Colonic mucosa (tissue), 4 donors: ENCODE results near the gene CCNC. TPM values are rescaled to one million over a fixed set of nuclear protein-coding genes. Genes with fewer than 3 reads are reported as not detected.

ENCODE experiments used
- DNase-seq: peaks from one replicate; pipeline ENCODE4 v3.0.0-alpha.2; 2020
- H3K27ac ChIP-seq: fragments of 200-600 bp; one replicate; pipeline ENCODE4 v1.8.0; 2021
- H3K27me3 ChIP-seq: fragments of 200-600 bp; one replicate; pipeline ENCODE4 v1.8.0; 2021
- H3K36me3 ChIP-seq: fragments of 200-600 bp; one replicate; pipeline ENCODE4 v1.8.0; 2021
- H3K4me1 ChIP-seq: fragments of 200-600 bp; one replicate; pipeline ENCODE4 v1.8.0; 2021; ENCODE audit warnings: mild to moderate bottlenecking
- H3K4me3 ChIP-seq: fragments of 200-600 bp; one replicate; pipeline ENCODE4 v1.8.0; 2021
- H3K9ac ChIP-seq, 2 donors: one replicate each; pipeline ENCODE4 v1.7.0; 2013; ENCODE audit warnings: control low read depth in 2 of 2, low read depth in 2 of 2, low read length in 2 of 2
- H3K9me3 ChIP-seq: fragments of 200-600 bp; one replicate; pipeline ENCODE4 v1.8.0; 2021
- intact Hi-C: fragments of 100-400 bp; cut with DNase I; formaldehyde crosslinking; loops from one replicate; pipeline ENCODE4 v1.14.1; 2022
- total RNA-seq, 2 donors: library from RNA; stranded (reverse); fragmentation: NEBNext Ultra II Directional in 1 of 2; extraction: Animal tissue kit (Norgen Biotek cat#: 25700) in 1 of 2; gene quantifications; one replicate each; pipeline ENCODE4 v1.2.1, GENCODE V29; 2021
- TF ChIP-seq, protein P1 (sequence below): fragments of 200-600 bp; IDR thresholded peaks from one replicate; pipeline ENCODE4 v1.8.0; 2022; ENCODE audit warnings: antibody characterized with exemption, mild to moderate bottlenecking
- donor health status: healthy.
- donor health status: DM: no; HTN: no; CAD: no.
- donor health status: DM: no; HTN: no; CAD: no.

The CCNC gene
- total RNA-seq: 10 to 100 TPM; 41.1 to 50.7 TPM

DNA sequence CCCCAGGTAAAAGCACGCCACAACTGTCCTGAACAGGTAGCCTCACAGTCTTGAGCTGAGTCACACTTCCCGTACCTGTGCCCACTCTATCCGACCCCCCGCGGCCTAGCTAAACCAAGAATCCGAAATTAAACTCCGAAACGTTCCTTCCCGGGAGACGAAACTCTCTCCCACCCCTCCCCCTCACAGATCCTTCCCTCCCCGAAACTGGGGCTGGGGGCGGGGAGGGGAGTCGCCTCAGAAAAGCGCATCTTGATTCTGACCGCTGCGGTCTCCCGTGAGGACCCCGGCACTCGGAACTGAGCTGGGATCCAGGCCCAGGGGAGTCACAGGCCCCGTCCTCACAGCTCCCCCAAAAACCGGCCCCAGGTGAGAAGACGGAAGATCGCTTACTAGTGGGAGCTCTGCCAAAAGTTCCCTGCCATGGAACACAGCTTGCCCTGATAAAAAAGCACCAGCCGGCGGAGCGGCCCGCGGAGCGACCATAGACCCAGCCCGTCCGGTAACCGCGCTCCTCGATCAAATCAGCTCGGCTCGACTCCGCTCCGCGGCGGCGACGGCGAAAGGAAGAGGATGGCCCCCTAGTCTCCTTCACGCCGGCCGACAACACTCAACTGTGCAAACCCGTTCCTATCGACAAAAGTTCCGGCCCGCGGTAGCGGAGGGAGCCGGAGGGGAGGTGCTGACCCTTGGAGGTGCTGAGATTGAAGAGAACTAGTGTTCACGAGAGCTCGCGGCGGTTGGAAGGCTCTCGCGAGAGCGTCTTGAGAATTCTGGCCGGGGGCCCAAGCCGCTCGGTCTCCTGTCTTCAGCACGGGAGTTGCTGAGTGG is at the start of gene CCNC:
Gene CCNC, minus strand, starts transcription at position 558 of the 831 bp plus-strand sequence. Its CDS starts 133 bp downstream, at position 425.
- Histone ChIP-seq H3K27ac (peak within 1 kb of the TSS; percentile 72), H3K4me3 (peak within 1 kb of the TSS; percentile 95), H3K36me3 (no peaks in the 10 kb centered on the region), H3K9me3 (no peaks in the 10 kb centered on the region), H3K9ac (peak within 1 kb of the TSS; percentile 90), H3K4me1 (peaks cover 7% of the 10 kb centered on the region), H3K27me3 (no peaks in the 10 kb centered on the region)
- intact Hi-C loops: no loop called here
- TF ChIP-seq, protein P1, sequence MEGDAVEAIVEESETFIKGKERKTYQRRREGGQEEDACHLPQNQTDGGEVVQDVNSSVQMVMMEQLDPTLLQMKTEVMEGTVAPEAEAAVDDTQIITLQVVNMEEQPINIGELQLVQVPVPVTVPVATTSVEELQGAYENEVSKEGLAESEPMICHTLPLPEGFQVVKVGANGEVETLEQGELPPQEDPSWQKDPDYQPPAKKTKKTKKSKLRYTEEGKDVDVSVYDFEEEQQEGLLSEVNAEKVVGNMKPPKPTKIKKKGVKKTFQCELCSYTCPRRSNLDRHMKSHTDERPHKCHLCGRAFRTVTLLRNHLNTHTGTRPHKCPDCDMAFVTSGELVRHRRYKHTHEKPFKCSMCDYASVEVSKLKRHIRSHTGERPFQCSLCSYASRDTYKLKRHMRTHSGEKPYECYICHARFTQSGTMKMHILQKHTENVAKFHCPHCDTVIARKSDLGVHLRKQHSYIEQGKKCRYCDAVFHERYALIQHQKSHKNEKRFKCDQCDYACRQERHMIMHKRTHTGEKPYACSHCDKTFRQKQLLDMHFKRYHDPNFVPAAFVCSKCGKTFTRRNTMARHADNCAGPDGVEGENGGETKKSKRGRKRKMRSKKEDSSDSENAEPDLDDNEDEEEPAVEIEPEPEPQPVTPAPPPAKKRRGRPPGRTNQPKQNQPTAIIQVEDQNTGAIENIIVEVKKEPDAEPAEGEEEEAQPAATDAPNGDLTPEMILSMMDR: no peak
- DNase-seq: peak; percentile 92

- H3K36me3 ChIP-seq: no peaks in the 10 kb centered on the region
- TF ChIP-seq, protein P1: no peak
- no peak overlapping the region for H3K9ac ChIP-seq
- H3K27me3 ChIP-seq: peaks cover 75% of the 10 kb centered on the region
- peaks cover 12% of the 10 kb centered on the region for H3K4me1 ChIP-seq
- no peak overlapping the region for H3K4me3 ChIP-seq
- H3K9me3 ChIP-seq: no peaks in the 10 kb centered on the region
- H3K27ac ChIP-seq: no peak overlapping the region
- no peak for DNase-seq
- intact Hi-C loops: loop anchor here (10.0 kb wide), 1 partner anchor 152 kb away; no protein-coding TSS in a partner anchor
Observed at GRCh38 chr6:99617131-99617530, 48.7 kb upstream of the CCNC start.

- Histone ChIP-seq H3K36me3 (no peaks in the 10 kb centered on the region), H3K9me3 (no peaks in the 10 kb centered on the region), H3K27ac (no peak overlapping the region), H3K4me3 (peak overlapping the region; percentile 47), H3K27me3 (peaks cover 96% of the 10 kb centered on the region), H3K4me1 (peaks cover 12% of the 10 kb centered on the region), H3K9ac (no peak overlapping the region)
- TF ChIP-seq, protein P1: no peak
- DNase-seq: no peak
- intact Hi-C loops: loop anchor here (10.0 kb wide), 1 partner anchor 150 kb away; no protein-coding TSS in a partner anchor
Observed at GRCh38 chr6:99614430-99615186, 46.1 kb upstream of the CCNC start.

DNA sequence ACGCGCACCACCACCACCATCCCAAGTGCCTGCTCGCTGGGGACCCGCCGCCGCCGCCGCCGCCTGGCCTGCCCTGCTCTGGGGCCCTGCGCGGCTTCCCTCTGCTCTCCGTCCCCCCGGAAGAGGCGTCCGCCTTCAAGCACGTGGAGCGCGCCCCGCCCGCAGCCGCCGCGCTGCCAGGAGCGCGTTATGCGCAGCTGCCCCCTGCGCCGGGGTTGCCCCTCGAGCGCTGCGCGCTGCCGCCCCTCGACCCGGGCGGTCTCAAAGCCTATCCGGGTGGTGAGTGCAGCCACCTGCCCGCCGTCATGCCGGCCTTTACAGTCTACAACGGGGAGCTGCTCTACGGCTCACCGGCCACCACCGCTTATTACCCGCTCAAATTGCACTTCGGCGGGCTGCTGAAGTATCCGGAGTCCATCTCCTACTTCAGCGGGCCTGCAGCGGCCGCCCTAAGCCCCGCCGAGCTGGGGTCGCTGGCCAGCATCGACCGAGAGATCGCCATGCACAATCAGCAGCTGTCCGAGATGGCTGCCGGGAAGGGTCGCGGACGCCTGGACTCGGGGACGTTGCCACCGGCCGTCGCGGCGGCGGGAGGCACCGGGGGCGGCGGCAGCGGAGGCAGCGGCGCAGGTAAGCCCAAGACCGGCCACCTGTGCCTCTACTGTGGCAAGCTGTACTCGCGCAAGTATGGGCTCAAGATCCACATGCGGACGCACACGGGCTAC is 45.4 kb upstream of the CCNC start:
- no peaks in the 10 kb centered on the region for H3K36me3 ChIP-seq
- peak overlapping the region; percentile 47 for H3K4me3 ChIP-seq
- peaks cover 96% of the 10 kb centered on the region for H3K27me3 ChIP-seq
- no peak overlapping the region for H3K9ac ChIP-seq
- intact Hi-C loops: loop anchor here (10.0 kb wide), 1 partner anchor 149 kb away; no protein-coding TSS in a partner anchor
- no peak for DNase-seq
- TF ChIP-seq, protein P1: no peak
- peaks cover 12% of the 10 kb centered on the region for H3K4me1 ChIP-seq
- H3K9me3 ChIP-seq: no peaks in the 10 kb centered on the region
- H3K27ac ChIP-seq: no peak overlapping the region

- intact Hi-C loops: loop anchor here (10.0 kb wide), 1 partner anchor 149 kb away; no protein-coding TSS in a partner anchor
- Histone ChIP-seq H3K27ac (no peak overlapping the region), H3K9me3 (no peaks in the 10 kb centered on the region), H3K4me1 (peaks cover 12% of the 10 kb centered on the region), H3K4me3 (peak overlapping the region; percentile 47), H3K36me3 (no peaks in the 10 kb centered on the region), H3K27me3 (peaks cover 96% of the 10 kb centered on the region), H3K9ac (no peak overlapping the region)
- TF ChIP-seq, protein P1: peak; percentile 29
- peak; percentile 41 for DNase-seq
Observed at GRCh38 chr6:99613409-99613704, 44.9 kb upstream of the CCNC start.
